Measurements from ENCODE around the gene RGSL1. TPM values are rescaled to one million over a fixed set of nuclear protein-coding genes. Genes with fewer than 3 reads are reported as not detected.

RGSL1 gene
- polyA plus RNA-seq, 1 donor from 2014 or later: not detected

- H3K9me3 ChIP-seq (ENCODE audit: low read length): no peaks in the 10 kb centered on the region
- no peak for TF ChIP-seq CTCF (IDR thresholded peaks at IDR 0.05; ENCODE audit: poor library complexity, severe bottlenecking)
- no peaks in the 10 kb centered on the region for H4K20me1 ChIP-seq (ENCODE audit: insufficient read depth)
- no peak overlapping the region for H3K4me3 ChIP-seq (ENCODE audit: low read length)
- no peaks in the 10 kb centered on the region for H3K9me2 ChIP-seq (ENCODE audit: insufficient read depth, low read length)
- no peak overlapping the region for H2AFZ ChIP-seq (ENCODE audit: low read depth, low read length)
- H3K79me2 ChIP-seq (replicated peaks; ENCODE audit: insufficient read depth, low read length): no peaks in the 10 kb centered on the region
- no peak overlapping the region for H3K4me2 ChIP-seq (ENCODE audit: low read length)
- no peak overlapping the region for H3K27ac ChIP-seq (ENCODE audit: low read length)
- H3K36me3 ChIP-seq (ENCODE audit: insufficient read depth, low read length): no peaks in the 10 kb centered on the region
- H3K9ac ChIP-seq (ENCODE audit: low read length): no peak overlapping the region
- H3K27me3 ChIP-seq (ENCODE audit: insufficient read depth, low read depth, low read length): no peaks in the 10 kb centered on the region
- H3F3A ChIP-seq (ENCODE audit: insufficient read depth, low read length, poor library complexity, severe bottlenecking): no peaks in the 10 kb centered on the region
Measured at GRCh38 chr1:182415789-182416188, 34.2 kb upstream of the RGSL1 start.

GRCh38 chr1:182426442-182427430 is 23.2 kb upstream of the RGSL1 start:
- Histone ChIP-seq H3K36me3 (ENCODE audit: insufficient read depth, low read length) (no peaks in the 10 kb centered on the region), H3K4me2 (ENCODE audit: low read length) (no peak overlapping the region), H4K20me1 (ENCODE audit: insufficient read depth) (no peaks in the 10 kb centered on the region), H3K9me2 (ENCODE audit: insufficient read depth, low read length) (no peaks in the 10 kb centered on the region), H3K9ac (ENCODE audit: low read length) (no peak overlapping the region), H3K27me3 (ENCODE audit: insufficient read depth, low read depth, low read length) (no peaks in the 10 kb centered on the region), H3K9me3 (ENCODE audit: low read length) (no peaks in the 10 kb centered on the region), H3K4me3 (ENCODE audit: low read length) (no peak overlapping the region), H3F3A (ENCODE audit: insufficient read depth, low read length, poor library complexity, severe bottlenecking) (no peaks in the 10 kb centered on the region), H3K79me2 (replicated peaks; ENCODE audit: insufficient read depth, low read length) (no peaks in the 10 kb centered on the region), H3K27ac (ENCODE audit: low read length) (no peak overlapping the region), H2AFZ (ENCODE audit: low read depth, low read length) (no peak overlapping the region)
- TF ChIP-seq TAF1 (IDR thresholded peaks at IDR 0.05; ENCODE audit: low read depth) (no peak), MXI1 (conservative IDR thresholded peaks at IDR 0.05; ENCODE audit: poor library complexity, severe bottlenecking) (no peak), REST (IDR thresholded peaks at IDR 0.05; ENCODE audit: borderline replicate concordance) (no peak), SMC3 (conservative IDR thresholded peaks at IDR 0.05; ENCODE audit: poor library complexity) (no peak), EZH2 (IDR thresholded peaks at IDR 0.05; ENCODE audit: borderline replicate concordance, insufficient read depth, low read length, poor library complexity, severe bottlenecking) (no peak), POLR2AphosphoS5 (IDR thresholded peaks at IDR 0.05) (no peak), RAD21 (conservative IDR thresholded peaks at IDR 0.05) (no peak), CTCF (IDR thresholded peaks at IDR 0.05; ENCODE audit: poor library complexity, severe bottlenecking) (no peak), EP300 (conservative IDR thresholded peaks at IDR 0.05; ENCODE audit: poor library complexity, severe bottlenecking) (no peak)

Measured in neural cell (in vitro differentiated cells).